DMS79 (cell line): ENCODE data around the gene TUBD1.
A peak's percentile ranks its signal among the peaks of the same experiment; 100 is the strongest.
"Not testable (repeated sequence)": the region's sequence is repeated elsewhere in the genome, so short reads cannot be mapped to it uniquely, and the experiment has no call there.

Experiments
- DNase-seq: peaks from one replicate; lab custom pipeline; 2025; lab: John Stamatoyannopoulos, UW

TUBD1 gene

GRCh38 chr17:59892924-59893675 is at the start of gene TUBD1, which contains the start of gene RPS6KB1:
Gene TUBD1 (minus strand): TSS chr17:59892943. CDS start chr17:59891002, 1,941 bp downstream.
Gene RPS6KB1 (plus strand): TSS chr17:59893121. CDS start chr17:59893185, 64 bp downstream.
- DNase-seq = peak; percentile 88

- DNase-seq = no peak
Observed at GRCh38 chr17:59941131-59941530, 48.4 kb upstream of the TUBD1 start.

- not testable (repeated sequence) for DNase-seq
Observed at GRCh38 chr17:59940697-59941096, 48.0 kb upstream of the TUBD1 start.

- DNase-seq = not testable (repeated sequence)
Observed at GRCh38 chr17:59933317-59933716, 40.6 kb upstream of the TUBD1 start.

- DNase-seq = not testable (repeated sequence)
Observed at GRCh38 chr17:59930768-59931167, 38.0 kb upstream of the TUBD1 start.

GRCh38 chr17:59930121-59930520 is 37.4 kb upstream of the TUBD1 start:
- DNase-seq = not testable (repeated sequence)

- DNase-seq = not testable (repeated sequence)
Observed at GRCh38 chr17:59920637-59921036, 27.9 kb upstream of the TUBD1 start.

GRCh38 chr17:59916446-59916845 is 23.7 kb upstream of the TUBD1 start:
- DNase-seq = no peak

- DNase-seq = no peak
Observed at GRCh38 chr17:59914274-59914854, 21.6 kb upstream of the TUBD1 start.

GRCh38 chr17:59907467-59907866 is 14.7 kb upstream of the TUBD1 start:
- DNase-seq = no peak

- no peak for DNase-seq
Observed at GRCh38 chr17:59903455-59903854, 10.7 kb upstream of the TUBD1 start.

- DNase-seq = no peak
Observed at GRCh38 chr17:59901604-59902003, 8.9 kb upstream of the TUBD1 start.

- DNase-seq = no peak
Observed at GRCh38 chr17:59899099-59899498, 6.4 kb upstream of the TUBD1 start.

- no peak for DNase-seq
Observed at GRCh38 chr17:59897090-59897489, 4.3 kb upstream of the TUBD1 start.

GRCh38 chr17:59893676-59894100 is 945 bp upstream of the TUBD1 start:
- DNase-seq = no peak

- no peak for DNase-seq
Observed at GRCh38 chr17:59892251-59892923, 356 bp downstream of the TUBD1 start.

- no peak for DNase-seq
Observed at GRCh38 chr17:59890720-59891119, 2.0 kb downstream of the TUBD1 start.

GRCh38 chr17:59888145-59888750 is 4.5 kb downstream of the TUBD1 start:
- DNase-seq = no peak

- DNase-seq = no peak
Observed at GRCh38 chr17:59884861-59885260, 7.9 kb downstream of the TUBD1 start.

GRCh38 chr17:59878624-59879023 is 14.1 kb downstream of the TUBD1 start:
- DNase-seq = no peak

GRCh38 chr17:59877965-59878364 is 14.8 kb downstream of the TUBD1 start:
- DNase-seq = no peak

GRCh38 chr17:59876107-59876506 is 16.6 kb downstream of the TUBD1 start:
- no peak for DNase-seq
